Forelimb muscle (tissue), 1 donor: ENCODE measurements around the gene HAND1. TPM values are rescaled to one million over a fixed set of nuclear protein-coding genes. Genes with fewer than 3 reads are reported as not detected.

Experiments used
- DNase-seq: peaks from one replicate; pipeline ENCODE4 v3.0.0-alpha.2; 2013; ENCODE audit warnings: low read depth
- polyA plus RNA-seq: library from polyadenylated mRNA; unstranded; fragments of 120-200 nt; gene quantifications from one replicate; pipeline ENCODE4 v1.2.1, GENCODE V29; 2013; ENCODE audit not compliant: insufficient read length

Gene HAND1
- polyA plus RNA-seq, 1 donor: not detected

- no peak for DNase-seq
These were observed 19.0 kb downstream of the HAND1 start for GRCh38 chr5:154459015-154459414.

GRCh38 chr5:154456540-154456939 lies 21.5 kb downstream of the HAND1 start:
- no peak for DNase-seq

- DNase-seq: no peak
These were observed 22.4 kb downstream of the HAND1 start for GRCh38 chr5:154455585-154455984.

- DNase-seq: no peak
These were observed 26.1 kb downstream of the HAND1 start for GRCh38 chr5:154451957-154452356.

GRCh38 chr5:154449786-154450185 lies 28.2 kb downstream of the HAND1 start:
- DNase-seq: no peak

GRCh38 chr5:154447089-154447725 lies 30.8 kb downstream of the HAND1 start:
- no peak for DNase-seq

- DNase-seq: no peak
These were observed 31.6 kb downstream of the HAND1 start for GRCh38 chr5:154446195-154447088.

- DNase-seq: peak; percentile 90
These were observed 32.4 kb downstream of the HAND1 start, which contains the start of gene SAP30L for GRCh38 chr5:154445422-154446194. TSS of gene SAP30L (plus strand) at chr5:154445997. CDS start at chr5:154446605, 608 bp downstream.

GRCh38 chr5:154444556-154445421 lies 33.2 kb downstream of the HAND1 start:
- no peak for DNase-seq

GRCh38 chr5:154442801-154443200 lies 35.2 kb downstream of the HAND1 start:
- DNase-seq: no peak

GRCh38 chr5:154440540-154440939 lies 37.5 kb downstream of the HAND1 start:
- DNase-seq: no peak

- no peak for DNase-seq
These were observed 40.6 kb downstream of the HAND1 start for GRCh38 chr5:154437281-154437965.

- no peak for DNase-seq
These were observed 42.8 kb downstream of the HAND1 start for GRCh38 chr5:154435226-154435625.

GRCh38 chr5:154430961-154431630 lies 46.9 kb downstream of the HAND1 start:
- no peak for DNase-seq

GRCh38 chr5:154430466-154430865 lies 47.6 kb downstream of the HAND1 start:
- no peak for DNase-seq

GRCh38 chr5:154429341-154429740 lies 48.7 kb downstream of the HAND1 start:
- no peak for DNase-seq

- no peak for DNase-seq
These were observed 49.8 kb downstream of the HAND1 start for GRCh38 chr5:154428208-154428607.
